NCI-H2171 treated with DMSO at 0.1 percent for 48 hours (cell line): Measurements from ENCODE around the gene HOXB7.
A peak's percentile ranks its signal among the peaks of the same experiment; 100 is the strongest.

Source experiments
- DNase-seq: peaks from one replicate; lab custom pipeline; 2025; lab: John Stamatoyannopoulos, UW

Gene HOXB7

DNA sequence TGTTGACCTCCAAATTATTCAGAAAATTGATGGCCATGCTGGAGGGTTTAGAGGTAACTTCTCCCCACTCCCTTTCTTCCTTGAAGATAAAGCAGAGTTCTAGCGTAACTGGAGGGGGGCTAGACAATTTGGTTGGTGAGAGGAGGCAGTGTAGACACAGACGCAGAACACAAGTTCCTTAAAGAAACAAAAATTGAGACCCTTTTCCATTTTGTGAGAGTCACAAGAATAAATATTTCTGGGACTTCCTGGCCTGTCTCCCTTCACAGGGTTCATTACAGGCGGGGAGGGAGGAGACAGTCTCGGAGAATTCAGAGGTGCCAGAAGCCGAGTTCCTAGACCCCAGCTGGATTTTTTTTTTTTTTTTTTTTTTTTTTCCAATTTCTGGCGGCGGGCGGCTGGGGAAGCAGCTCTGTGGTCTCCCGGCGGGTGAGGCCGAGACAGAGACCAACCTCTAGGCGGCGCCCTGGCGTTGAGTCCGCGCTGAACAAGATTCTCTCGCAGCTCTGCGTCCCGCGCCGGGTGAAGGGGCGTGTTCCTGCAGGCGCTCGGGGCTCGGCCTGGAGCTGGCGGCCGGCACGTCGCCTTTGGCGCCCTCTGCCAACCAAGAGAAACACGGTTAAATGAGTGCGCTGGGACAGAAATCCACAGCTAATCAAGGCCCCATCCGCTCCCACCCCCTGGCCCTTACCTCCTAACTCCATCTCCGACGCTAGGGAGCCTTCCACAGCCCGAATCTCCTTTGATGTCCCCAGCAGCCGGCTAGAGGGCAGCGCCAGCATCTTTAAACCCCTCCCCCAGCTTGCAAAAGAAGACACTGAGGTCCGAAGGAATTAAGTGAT, 25.6 kb upstream of the HOXB7 start:
- peak; percentile 65 for DNase-seq

DNA sequence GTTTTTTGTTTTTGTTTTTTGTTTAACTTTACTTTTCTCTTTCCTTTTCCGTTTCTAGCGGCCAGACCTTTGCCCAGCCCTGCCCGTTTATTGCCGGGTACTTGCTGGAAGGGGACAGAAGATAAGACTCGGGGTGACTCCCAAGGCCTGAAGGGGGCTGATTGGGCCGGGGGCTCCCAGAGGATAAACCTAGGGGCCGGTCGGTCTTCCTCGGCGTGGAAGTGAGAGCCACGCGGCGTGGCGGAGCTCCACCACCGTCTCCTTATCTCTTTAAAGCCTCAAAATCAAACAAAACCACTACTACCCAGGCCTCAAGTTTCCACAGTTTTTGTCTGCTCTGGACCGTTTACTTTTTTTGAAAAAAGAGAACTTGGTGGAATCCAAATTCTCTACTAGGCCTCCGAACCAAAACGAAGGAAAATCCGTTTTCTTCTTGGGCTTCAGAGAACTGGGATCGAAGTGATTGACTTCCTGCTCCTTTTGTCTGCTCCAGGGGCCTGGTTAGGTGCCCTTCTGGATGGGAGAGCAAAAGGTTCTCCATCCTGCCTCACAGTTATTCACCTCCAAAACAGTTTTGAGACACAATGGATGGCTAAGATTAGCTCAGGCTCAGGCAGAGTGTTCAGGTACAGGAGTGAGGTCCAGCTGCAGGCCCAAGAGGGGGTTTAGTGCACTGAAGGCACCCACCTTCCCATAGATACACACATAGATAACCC, 23.8 kb upstream of the HOXB7 start:
- DNase-seq = no peak

DNA sequence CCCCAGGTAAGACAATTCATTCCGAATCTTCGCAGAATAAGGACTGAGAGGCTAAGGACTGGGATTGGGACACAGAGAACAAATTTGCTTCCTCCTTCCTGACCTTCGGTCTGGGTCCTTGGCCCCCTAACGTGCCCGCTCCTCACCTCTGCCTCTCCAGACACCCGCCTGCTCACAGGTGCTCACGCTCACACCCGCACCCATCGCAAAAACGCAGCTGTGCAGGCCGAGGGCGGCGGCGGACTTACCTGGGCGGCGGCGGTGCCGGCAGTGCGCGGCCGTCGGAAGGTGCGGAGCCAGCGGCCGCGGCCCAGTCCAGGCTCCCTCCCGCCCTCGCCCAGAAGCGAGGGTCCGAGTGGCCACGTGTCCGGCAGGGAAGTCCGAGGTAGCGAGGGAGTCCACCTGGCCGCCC, 22.5 kb upstream of the HOXB7 start:
- no peak for DNase-seq

- no peak for DNase-seq
These were observed 21.9 kb upstream of the HOXB7 start for GRCh38 chr17:48632579-48633265.

DNA sequence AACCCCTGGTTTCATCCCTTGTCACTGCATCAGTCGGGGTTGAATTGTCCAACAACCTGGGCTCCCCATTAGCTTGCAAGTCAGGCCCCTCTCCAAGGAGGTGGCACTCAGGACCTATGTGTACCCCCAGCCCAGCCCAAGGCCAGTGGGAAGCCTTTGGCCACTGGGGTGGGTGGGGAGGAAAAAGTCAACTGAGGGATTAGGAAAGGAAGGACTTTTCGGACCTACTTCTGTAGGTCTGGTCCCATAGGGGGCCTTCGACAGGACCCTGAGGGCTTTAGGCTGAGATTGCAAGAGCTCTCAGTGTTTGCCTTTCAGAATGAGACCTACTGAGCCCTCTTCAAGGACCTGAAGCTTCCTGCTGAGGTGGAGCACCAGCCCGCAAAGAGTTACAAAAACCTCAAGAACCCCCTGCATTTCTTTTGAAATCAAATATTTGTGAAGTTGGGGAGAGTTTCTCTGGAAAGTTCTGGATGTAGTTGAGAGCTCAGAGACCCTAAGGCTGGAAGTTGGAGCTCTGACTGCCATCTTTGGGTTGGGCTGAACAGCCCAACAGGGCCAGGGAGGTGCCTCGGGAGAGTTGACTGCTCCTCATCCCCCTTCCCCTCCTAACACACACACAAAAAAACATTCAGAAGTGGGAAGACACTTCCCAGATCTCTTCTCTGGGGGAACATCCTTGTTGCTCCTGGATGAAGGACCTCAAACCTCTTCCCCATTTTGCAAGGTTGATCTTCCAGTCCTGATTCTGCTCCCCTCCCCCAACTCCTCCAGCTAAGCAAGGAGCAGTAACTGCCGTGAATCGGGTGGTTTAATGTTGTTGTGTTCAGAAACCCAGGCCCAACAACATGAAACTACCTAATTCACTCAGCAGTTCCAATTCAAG, 21.1 kb upstream of the HOXB7 start:
- DNase-seq = no peak

DNA sequence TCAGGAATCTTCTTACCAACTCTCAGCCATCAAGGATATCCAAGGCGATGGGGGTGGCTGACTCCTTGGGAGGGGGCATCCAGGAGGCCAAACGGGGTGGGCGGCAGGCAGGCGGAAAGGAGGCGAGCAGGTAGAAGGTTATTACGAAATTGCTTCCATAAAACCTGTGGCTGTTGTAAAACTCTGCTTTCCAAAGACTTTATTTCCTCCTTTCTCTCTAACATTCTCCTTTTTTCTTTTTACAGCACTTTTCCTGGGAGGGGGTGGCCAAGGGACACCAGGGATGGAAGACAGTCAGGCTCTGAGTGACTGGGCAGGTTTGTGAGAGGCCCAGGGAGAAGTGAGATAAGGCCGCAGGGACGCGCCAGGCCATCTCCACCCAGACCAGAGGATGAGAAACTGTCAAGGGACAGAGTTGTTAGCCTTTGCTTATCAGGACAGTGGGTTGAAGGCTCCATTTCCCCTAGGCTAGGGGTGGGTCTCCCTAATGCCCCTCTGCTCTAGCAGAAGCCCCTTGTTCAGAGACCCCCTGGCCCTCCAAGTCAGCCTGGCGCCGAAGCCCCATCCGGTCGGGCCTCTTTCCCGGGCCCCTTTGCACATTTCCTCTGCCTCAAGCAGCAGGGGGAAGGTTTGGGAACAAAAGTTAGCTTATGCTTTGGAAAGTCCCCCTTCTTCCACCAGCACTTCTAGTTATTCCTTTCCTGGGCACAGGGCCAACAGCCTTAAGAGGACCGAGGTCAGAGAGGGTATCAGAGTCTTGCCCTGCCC, 20.3 kb upstream of the HOXB7 start:
- DNase-seq = no peak

GRCh38 chr17:48630009-48630924, 19.4 kb upstream of the HOXB7 start:
- no peak for DNase-seq

GRCh38 chr17:48629411-48629759, 18.6 kb upstream of the HOXB7 start:
- DNase-seq = no peak

DNA sequence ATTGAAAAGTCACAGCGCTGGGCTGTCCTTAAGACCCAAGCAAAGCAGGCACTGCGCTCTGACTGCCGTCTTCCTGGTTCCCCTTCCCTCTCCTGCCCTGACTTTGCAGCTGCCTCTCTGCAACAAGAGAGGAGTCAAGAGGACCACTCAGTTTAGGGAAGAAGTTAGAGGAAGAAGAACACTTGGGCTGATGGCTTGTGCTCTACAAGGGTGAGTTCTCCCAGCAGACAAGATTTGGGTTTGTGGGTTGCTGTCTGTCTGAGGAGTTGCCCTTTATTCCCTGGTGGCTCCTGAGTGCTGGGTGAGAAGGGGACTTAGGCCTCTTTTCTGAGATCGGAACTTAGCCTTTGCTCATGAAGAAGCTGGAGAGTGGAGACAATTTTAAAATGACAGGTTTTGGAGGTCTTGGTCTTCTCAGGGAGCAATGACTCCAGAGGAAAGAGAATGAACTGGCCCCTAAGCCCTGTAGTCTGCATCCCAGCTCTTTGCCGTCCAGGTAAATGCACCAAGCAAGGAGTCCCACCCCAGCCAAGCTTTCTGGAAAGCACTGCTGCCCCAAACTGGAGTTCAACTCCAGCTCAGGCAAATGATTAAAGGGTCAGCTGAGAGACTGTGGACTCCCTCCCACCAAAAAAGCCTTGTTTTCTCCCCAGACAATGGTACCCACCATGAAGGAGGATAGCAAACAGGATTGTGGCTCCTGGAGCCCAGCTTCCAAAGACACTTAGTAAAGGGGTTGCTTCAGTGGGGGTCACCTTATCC, 18.0 kb upstream of the HOXB7 start:
- no peak for DNase-seq

- DNase-seq = no peak
These were observed 17.1 kb upstream of the HOXB7 start for GRCh38 chr17:48627623-48628521.

DNA sequence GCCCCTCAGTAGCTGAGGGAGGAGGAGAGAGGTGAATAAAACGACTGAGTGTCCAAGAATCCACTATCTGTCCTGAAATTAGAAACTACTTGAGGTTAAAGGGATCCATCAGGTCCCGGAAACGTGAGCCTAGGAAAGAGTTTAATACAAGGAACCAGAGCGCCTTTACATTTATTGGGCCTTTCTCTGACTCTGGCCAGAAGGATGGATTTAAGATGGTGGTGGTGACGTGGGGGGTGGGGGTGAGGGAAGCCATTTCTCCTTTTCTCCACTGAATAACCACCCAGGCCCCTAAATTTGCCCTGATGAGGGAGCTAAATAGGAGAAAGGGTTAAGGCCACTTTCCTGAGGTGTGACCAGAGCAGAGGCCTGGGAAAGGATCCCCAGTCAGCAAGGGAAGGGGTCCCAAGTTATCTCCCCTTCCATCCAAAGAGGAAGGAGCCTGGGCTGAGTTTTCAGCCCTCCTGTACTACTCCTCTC, 16.3 kb upstream of the HOXB7 start:
- DNase-seq = no peak

GRCh38 chr17:48626245-48627117, 15.7 kb upstream of the HOXB7 start, which contains the start of gene HOXB9:
HOXB9 (minus strand) TSS chr17:48626358; CDS start chr17:48626269, 89 bp downstream.
- DNase-seq = no peak

DNA sequence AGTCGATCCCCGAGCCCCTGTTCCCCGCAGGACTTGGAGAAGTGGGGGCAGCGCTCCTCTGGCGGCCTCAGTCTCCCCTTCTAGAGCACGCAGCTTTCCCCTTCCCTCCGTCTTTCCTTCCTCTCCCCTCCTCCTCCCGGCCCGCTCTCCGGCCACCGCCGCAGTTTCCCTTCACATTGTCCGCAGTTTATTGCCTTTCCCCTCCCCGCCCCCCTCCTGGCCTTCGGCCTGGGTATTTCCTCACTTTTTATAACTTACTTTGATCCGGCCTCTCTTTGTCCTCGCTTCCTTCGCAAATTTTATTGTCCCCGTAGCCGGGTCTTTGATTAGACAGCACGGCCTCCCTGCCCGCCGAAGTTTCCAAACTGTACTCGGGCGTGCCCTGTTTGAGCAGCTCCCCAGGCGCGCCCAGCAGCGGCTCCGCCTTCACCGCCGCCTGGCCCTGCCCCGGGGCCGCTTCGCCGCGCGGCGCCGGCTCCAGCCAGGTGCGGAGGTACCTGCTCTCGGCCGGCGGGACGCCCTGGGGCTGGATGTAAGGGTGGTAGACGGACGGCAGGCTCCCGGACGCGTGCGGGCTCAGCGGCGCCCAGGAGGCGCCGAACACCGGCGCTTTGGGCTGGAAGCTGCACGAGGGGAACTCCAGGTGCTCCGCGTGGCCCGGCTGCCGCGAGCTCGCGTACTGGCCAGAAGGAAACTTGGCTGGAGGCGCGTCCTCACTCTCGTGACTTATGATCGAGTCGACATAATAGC, 14.9 kb upstream of the HOXB7 start:
- DNase-seq = peak; percentile 8

DNA sequence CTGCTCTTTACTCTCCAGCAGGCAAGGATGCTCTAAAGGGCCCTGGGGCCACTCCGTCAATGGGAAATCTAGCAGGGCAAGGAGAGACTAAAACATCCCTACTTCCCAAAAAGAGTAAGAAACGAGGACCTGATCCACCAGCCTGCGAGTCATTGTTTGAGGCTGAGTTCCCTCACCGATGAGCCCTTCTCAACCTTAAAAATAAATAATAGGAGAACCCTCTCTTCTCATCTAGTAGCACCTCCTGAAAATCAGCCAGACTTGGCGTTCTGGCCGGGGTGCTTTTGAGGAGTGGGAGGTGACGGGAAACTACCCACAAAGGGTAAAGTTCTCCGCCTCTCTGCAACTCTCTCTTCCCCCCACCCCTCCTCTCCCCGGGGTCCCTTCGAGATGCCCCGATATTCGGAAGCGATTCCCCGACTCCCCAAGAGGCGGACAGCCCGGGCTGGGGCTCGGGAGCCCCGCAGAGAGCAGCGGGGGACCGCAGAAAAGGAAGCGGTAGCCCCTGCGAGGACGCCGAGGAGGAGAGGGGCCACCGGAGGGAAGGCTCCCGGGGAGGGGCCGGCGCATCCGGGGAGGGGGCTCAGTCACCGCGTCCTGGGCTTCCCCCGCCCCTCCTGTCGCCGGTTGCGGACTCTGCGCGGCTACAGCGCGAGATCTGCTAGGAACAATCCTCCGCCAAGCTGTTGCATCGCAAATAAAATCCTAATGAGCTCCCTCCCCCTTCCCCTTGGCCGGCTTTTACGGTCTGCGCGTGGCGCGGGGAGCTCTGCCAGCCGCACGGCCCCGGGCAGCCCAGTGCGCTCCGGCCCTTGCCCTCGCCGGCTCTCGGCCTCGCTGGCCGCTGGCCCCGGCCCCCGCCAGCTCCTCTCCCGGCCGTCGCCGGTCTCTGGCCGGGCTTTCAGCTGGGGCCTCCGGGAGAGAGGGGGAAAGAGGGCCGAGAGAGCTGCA, 14.0 kb upstream of the HOXB7 start:
- peak; percentile 5 for DNase-seq

GRCh38 chr17:48624118-48624517, 13.3 kb upstream of the HOXB7 start:
- DNase-seq = no peak
